MM.1S (cell line): Measurements from ENCODE around the gene SPOCK1.

ENCODE experiments used
- DNase-seq: peaks from one replicate; pipeline ENCODE4 v3.0.0-alpha.2; 2015
- H2AFZ ChIP-seq: fragments of 300-600 bp; sonication (generic); 2 replicates; pipeline ENCODE4 v1.6.0; 2016; ENCODE audit warnings: antibody characterized with exemption, low read length
- H3F3A ChIP-seq: fragments of 300-600 bp; sonication (generic); 2 replicates; pipeline ENCODE4 v1.6.1; 2016; ENCODE audit warnings: mild to moderate bottlenecking, antibody characterized with exemption, low read length, moderate library complexity, mixed read lengths; ENCODE audit not compliant: insufficient read depth
- H3K27ac ChIP-seq: fragments of 300-600 bp; sonication (generic); 2 replicates; pipeline ENCODE4 v1.5.1; 2016; ENCODE audit warnings: mild to moderate bottlenecking, low read length
- H3K27me3 ChIP-seq: fragments of 300-600 bp; sonication (generic); replicated peaks from 2 replicates; pipeline ENCODE4 v1.6.0; 2016; ENCODE audit warnings: low read length; ENCODE audit not compliant: insufficient read depth
- H3K36me3 ChIP-seq: fragments of 300-600 bp; sonication (generic); replicated peaks from 2 replicates; pipeline ENCODE4 v1.6.1; 2016; ENCODE audit warnings: mild to moderate bottlenecking, low read length, mixed read lengths; ENCODE audit not compliant: insufficient read depth
- H3K4me1 ChIP-seq: fragments of 300-600 bp; sonication (generic); 2 replicates; pipeline ENCODE4 v1.6.1; 2016; ENCODE audit warnings: low read length, mixed read lengths
- H3K4me2 ChIP-seq: fragments of 300-600 bp; sonication (generic); 2 replicates; pipeline ENCODE4 v1.6.0; 2016; ENCODE audit warnings: low read depth, low read length
- H3K4me3 ChIP-seq: fragments of 300-600 bp; sonication (generic); 2 replicates; pipeline ENCODE4 v1.5.1; 2016; ENCODE audit warnings: low read length, mixed read lengths
- H3K79me2 ChIP-seq: fragments of 300-600 bp; sonication (generic); 2 replicates; pipeline ENCODE4 v1.6.1; 2016; ENCODE audit warnings: mixed run types, low read length, mixed read lengths
- H3K9ac ChIP-seq: fragments of 300-600 bp; sonication (generic); 2 replicates; pipeline ENCODE4 v1.6.1; 2016; ENCODE audit warnings: low read length, mixed read lengths
- H3K9me2 ChIP-seq: fragments of 300-600 bp; sonication (generic); replicated peaks from 2 replicates; pipeline ENCODE4 v1.6.1; 2016; ENCODE audit warnings: mild to moderate bottlenecking, low read length, mixed read lengths; ENCODE audit not compliant: insufficient read depth
- H3K9me3 ChIP-seq: fragments of 300-600 bp; sonication (generic); replicated peaks from 2 replicates; pipeline ENCODE4 v1.6.1; 2016; ENCODE audit warnings: mild to moderate bottlenecking, low read length, mixed read lengths; ENCODE audit not compliant: insufficient read depth
- H4K20me1 ChIP-seq: fragments of 300-600 bp; sonication (generic); 2 replicates; pipeline ENCODE4 v1.6.1; 2016; ENCODE audit warnings: mild to moderate bottlenecking, low read length, moderate library complexity, mixed read lengths; ENCODE audit not compliant: insufficient read depth
- CTCF ChIP-seq: fragments of 300-600 bp; sonication (generic); IDR thresholded peaks from 2 replicates; pipeline ENCODE4 v1.5.1; 2016; ENCODE audit warnings: antibody characterized with exemption, low read length, mixed read lengths
- EZH2 ChIP-seq: fragments of 300-600 bp; sonication (generic); optimal IDR thresholded peaks from 2 replicates; pipeline ENCODE3; 2017; ENCODE audit warnings: low read depth, mild to moderate bottlenecking, antibody characterized with exemption, low read length, mixed read lengths
- EZH2phosphoT487 ChIP-seq: fragments of 300-600 bp; sonication (generic); IDR thresholded peaks from 2 replicates; pipeline ENCODE4 v1.6.1; 2018; ENCODE audit warnings: antibody characterized with exemption, low read length

The SPOCK1 gene

DNA sequence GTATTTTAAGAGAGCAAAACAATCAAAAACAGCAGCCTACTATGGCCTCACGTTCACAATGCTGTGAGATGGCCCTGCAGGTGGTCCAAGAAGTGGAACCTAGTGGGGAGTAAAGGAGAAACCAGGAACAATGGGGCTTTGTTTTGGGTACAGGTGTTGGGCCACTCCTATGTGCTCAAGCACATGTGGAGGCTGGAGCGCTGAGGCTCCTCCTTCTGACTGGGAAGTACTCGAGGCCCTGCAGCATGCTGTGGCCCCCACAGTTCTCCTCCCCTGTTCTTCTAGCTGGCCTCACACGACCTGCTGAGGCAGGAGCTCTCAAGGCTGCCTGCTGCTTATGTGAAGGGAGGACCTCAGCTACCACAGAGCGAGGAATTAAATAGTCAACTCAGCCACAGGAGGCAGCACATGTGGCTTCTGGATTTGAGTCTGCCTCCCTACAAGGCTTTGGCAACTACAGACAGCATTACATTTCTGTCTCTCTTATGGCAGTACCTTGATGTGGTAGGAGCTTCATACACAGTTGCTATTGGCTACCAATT is 482.3 kb downstream of the SPOCK1 start:
- no peaks in the 10 kb centered on the region for H3K4me1 ChIP-seq
- no peak overlapping the region for H3K4me3 ChIP-seq
- no peak overlapping the region for H3K27ac ChIP-seq
- no peaks in the 10 kb centered on the region for H3K27me3 ChIP-seq
- H3F3A ChIP-seq: no peaks in the 10 kb centered on the region
- DNase-seq: no peak
- TF ChIP-seq EZH2phosphoT487 (no peak), EZH2 (no peak), CTCF (no peak)
- H3K9me3 ChIP-seq: no peaks in the 10 kb centered on the region
- no peaks in the 10 kb centered on the region for H3K79me2 ChIP-seq
- H3K9me2 ChIP-seq: no peaks in the 10 kb centered on the region
- H2AFZ ChIP-seq: no peak overlapping the region
- no peaks in the 10 kb centered on the region for H3K36me3 ChIP-seq
- H3K4me2 ChIP-seq: no peak overlapping the region
- H4K20me1 ChIP-seq: no peaks in the 10 kb centered on the region
- no peak overlapping the region for H3K9ac ChIP-seq

DNA sequence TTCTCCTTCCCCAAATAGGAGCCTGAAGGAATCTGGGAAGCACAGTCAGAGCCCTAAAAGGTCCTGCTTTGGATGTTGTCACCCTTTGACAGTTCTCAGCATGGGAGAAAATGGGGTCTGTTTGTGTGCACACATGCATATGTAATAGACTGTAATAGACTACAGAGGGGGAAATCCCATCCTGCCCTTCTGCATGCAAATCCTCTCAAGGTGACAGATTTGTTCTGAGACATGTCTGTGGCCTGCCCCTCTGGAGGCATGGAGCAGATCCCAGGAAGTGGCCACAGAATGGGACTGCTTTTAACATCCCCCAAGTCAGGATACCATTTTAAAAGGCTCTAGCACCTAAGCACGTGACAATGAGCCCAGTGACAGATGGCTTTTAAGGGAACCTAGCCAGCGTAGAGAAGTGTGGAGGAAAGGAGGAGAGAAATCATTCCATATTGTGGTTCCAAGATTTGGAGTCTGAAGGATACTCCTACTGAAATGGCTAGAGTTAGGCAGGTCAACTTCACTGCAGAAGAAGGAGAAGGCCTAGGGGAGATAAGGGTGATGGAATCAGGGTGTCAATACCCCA is 483.5 kb downstream of the SPOCK1 start:
- H3K36me3 ChIP-seq: no peaks in the 10 kb centered on the region

DNA sequence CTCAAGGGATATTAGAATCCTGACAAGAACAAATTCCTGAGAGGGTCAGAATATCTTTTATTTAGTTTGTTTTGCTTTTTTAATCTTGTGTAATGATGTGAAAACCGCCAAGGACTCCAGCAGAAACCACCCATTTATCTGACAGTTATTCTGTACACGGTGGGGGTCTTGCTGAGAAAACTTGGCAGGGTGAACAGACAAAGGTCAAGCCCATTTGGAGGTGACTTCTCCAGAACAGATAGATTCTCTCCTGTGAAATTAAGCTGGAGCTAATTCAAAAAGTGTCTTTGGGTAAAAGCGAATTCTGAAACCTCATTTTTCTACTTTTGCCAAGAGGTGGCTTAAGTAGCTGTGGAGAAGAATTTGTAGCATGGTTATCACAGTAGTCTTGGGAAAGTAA is 484.4 kb downstream of the SPOCK1 start:
- Histone ChIP-seq H4K20me1 (no peaks in the 10 kb centered on the region), H3K79me2 (no peaks in the 10 kb centered on the region), H3K4me3 (no peak overlapping the region), H3K27ac (no peak overlapping the region), H3K9ac (no peak overlapping the region), H3K4me1 (no peaks in the 10 kb centered on the region), H3F3A (no peaks in the 10 kb centered on the region), H3K4me2 (no peak overlapping the region), H3K27me3 (no peaks in the 10 kb centered on the region), H3K9me3 (no peaks in the 10 kb centered on the region), H3K36me3 (no peaks in the 10 kb centered on the region), H2AFZ (no peak overlapping the region), H3K9me2 (no peaks in the 10 kb centered on the region)
- no peak for TF ChIP-seq EZH2phosphoT487
- no peak for TF ChIP-seq CTCF
- TF ChIP-seq EZH2: no peak
- no peak for DNase-seq

More for the DNA sequence above, 483.5 kb downstream of the SPOCK1 start:
- no peaks in the 10 kb centered on the region for H3F3A ChIP-seq
- no peaks in the 10 kb centered on the region for H3K27me3 ChIP-seq
- DNase-seq: no peak
- TF ChIP-seq EZH2phosphoT487 (no peak), CTCF (no peak), EZH2 (no peak)
- no peaks in the 10 kb centered on the region for H3K9me2 ChIP-seq
- H3K9me3 ChIP-seq: no peaks in the 10 kb centered on the region
- no peaks in the 10 kb centered on the region for H4K20me1 ChIP-seq
- no peak overlapping the region for H3K27ac ChIP-seq
- H3K4me3 ChIP-seq: no peak overlapping the region
- H3K4me2 ChIP-seq: no peak overlapping the region
- H2AFZ ChIP-seq: no peak overlapping the region
- no peak overlapping the region for H3K9ac ChIP-seq
- H3K4me1 ChIP-seq: no peaks in the 10 kb centered on the region
- no peaks in the 10 kb centered on the region for H3K79me2 ChIP-seq
